Effector memory CD4-positive, alpha-beta T cell (primary cell): ENCODE results near the gene HDGF.

ENCODE experiments used
- DNase-seq, 3 donors: peaks; one replicate each; pipeline ENCODE4 v3.0.0-alpha.2; 2020
- H3K27ac ChIP-seq: 2 replicates; pipeline ENCODE4 v1.7.0; 2013; ENCODE audit warnings: mild to moderate bottlenecking, low read length, moderate library complexity; ENCODE audit not compliant: insufficient read depth, poor library complexity, severe bottlenecking
- H3K27me3 ChIP-seq: replicated peaks from 2 replicates; pipeline ENCODE4 v1.7.0; 2013; ENCODE audit warnings: mild to moderate bottlenecking, low read length; ENCODE audit not compliant: insufficient read depth, control insufficient read depth, poor library complexity, severe bottlenecking
- H3K36me3 ChIP-seq: 2 replicates; pipeline ENCODE4 v1.7.0; 2013; ENCODE audit warnings: mild to moderate bottlenecking, low read length, moderate library complexity; ENCODE audit not compliant: control insufficient read depth, insufficient read depth
- H3K4me1 ChIP-seq: 2 replicates; pipeline ENCODE4 v1.7.0; 2013; ENCODE audit warnings: low read length, mild to moderate bottlenecking; ENCODE audit not compliant: control insufficient read depth, insufficient read depth, poor library complexity, severe bottlenecking
- H3K4me3 ChIP-seq: 2 replicates; pipeline ENCODE4 v1.7.0; 2013; ENCODE audit warnings: low read length, low read depth, mild to moderate bottlenecking; ENCODE audit not compliant: insufficient read depth, poor library complexity, severe bottlenecking
- H3K9me3 ChIP-seq: 2 replicates; pipeline ENCODE4 v1.7.0; 2013; ENCODE audit warnings: mild to moderate bottlenecking, low read length, moderate library complexity; ENCODE audit not compliant: control insufficient read depth

The HDGF gene

DNA sequence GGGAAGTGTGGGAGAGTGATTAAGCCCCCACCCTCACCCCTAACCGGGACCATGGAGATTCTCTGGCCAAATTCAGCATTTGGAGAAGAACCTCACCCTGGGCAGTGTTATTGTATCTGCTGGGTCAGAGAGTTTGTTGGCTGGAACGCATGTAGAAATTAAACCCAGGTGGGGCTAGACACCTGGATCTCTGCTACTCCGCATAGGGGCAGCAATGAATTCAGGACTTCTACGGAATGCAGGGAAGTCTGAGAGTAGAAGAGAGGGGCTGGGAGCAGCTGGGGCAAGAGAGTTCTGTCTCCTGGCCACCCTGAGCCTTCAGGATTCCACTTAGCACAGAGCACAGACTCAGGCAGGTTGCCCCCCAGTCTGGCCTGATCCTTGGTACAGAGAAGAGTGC lies 42.4 kb downstream of the HDGF start:
- no peak overlapping the region for H3K27ac ChIP-seq
- H3K4me3 ChIP-seq = no peak overlapping the region
- no peak for DNase-seq
- no peaks in the 10 kb centered on the region for H3K9me3 ChIP-seq
- H3K36me3 ChIP-seq = no peaks in the 10 kb centered on the region
- H3K27me3 ChIP-seq = peaks cover 6% of the 10 kb centered on the region
- peaks cover 28% of the 10 kb centered on the region for H3K4me1 ChIP-seq

DNA sequence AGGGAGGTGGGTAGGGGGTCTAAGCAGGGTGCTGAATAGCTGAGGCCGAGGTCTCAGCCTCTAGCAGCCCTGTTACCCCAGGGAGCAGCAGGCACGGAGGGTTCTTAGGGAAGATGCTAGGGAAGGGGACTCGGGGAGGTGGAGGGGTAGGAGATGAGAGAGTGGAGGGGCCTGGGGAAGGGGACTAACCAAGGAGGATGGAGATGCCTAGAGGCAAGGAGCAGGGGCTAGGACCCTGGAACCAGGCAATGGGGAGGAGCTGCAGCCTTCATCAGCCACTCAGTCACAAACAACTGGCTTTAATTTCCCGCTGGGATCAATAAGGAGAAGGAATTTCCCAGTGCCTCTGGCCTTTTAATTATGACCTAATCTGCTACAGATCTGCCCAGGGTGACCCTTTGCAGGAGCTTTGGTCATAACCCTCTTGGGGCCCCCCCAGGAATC lies 43.2 kb downstream of the HDGF start:
- Histone ChIP-seq H3K4me3 (no peak overlapping the region), H3K27me3 (peaks cover 12% of the 10 kb centered on the region), H3K27ac (no peak overlapping the region), H3K36me3 (no peaks in the 10 kb centered on the region), H3K4me1 (peaks cover 28% of the 10 kb centered on the region), H3K9me3 (no peaks in the 10 kb centered on the region)
- DNase-seq = no peak

DNA sequence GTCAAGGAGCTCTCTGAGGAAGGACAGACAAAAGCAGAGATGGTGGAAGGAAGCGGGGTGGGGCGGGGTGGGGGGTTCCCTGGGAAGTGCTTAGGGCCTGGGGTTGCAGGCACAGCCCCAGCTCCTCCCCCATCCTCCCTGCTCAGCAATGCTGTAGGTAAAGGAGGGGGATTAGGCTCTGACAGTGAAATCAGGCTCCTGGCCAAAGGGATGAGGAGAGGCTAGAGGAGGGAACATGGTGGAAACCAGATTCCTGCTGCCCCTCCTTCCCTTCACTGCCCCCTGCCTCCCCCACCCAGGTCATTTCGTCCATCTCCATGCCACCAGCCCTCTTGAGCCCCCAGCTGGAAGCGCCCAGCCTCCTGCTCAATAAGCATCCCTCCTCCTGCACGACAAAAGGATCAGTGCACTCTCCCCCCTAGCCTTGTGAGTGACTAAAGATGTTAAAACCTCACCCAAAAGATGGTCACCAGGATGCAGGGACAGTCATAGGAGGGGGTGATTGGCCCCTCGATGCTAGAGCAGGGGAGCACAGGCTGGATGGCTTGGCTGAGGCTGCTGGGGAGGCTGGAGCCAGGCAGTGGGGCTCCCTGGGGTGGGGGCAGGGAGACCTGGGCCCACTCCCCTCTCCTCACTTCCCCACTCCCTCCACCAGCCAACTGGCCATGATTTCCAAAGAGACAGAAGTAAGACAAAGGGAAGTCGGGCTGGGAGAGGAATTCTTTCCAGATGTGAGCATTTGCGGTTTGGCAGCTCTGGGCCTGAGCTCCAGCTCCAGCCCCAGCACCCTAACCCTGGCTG lies 43.9 kb downstream of the HDGF start:
- peaks cover 28% of the 10 kb centered on the region for H3K4me1 ChIP-seq
- H3K9me3 ChIP-seq = no peaks in the 10 kb centered on the region
- DNase-seq = no peak
- H3K36me3 ChIP-seq = no peaks in the 10 kb centered on the region
- peaks cover 17% of the 10 kb centered on the region for H3K27me3 ChIP-seq
- no peak overlapping the region for H3K4me3 ChIP-seq
- H3K27ac ChIP-seq = no peak overlapping the region

DNA sequence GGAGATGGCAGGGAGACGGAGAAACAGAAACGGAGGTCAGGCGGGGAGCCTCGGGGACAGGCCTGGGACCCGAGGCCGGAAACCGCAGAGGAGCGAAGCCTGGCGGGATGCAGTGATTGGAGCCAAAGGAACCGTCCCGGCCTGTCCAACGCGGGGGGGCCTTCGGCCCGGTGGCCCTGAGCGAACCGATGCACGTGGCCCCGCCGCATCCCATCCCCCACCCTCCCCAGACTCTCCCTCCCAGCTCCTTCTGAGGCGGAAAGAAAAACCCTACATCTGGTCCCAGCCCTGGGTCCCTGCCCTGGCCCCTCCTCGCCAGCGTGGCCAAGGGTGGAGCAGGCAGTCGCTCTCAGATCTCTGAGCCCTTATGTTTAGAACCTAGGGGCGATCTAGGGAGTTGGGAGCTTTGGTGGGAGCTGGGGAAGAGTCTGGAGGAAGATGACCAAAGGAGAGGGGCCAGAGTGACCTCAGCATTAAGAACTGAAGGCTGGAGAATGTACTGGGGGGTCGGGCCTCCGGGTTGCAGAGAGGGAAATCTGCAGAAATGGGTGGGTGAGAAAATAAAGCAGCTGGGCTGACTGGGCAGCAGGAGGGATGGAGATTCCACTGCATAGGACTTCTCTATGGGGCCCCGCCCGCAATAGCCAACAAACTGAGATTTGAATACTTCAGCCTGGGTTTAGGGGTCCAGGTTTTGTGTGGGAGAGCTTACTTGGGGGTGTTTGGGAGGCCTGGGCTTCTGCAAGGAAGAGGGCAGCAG lies 44.6 kb downstream of the HDGF start:
- H3K4me3 ChIP-seq = peak overlapping the region; percentile 87
- peaks cover 17% of the 10 kb centered on the region for H3K27me3 ChIP-seq
- H3K36me3 ChIP-seq = no peaks in the 10 kb centered on the region
- H3K4me1 ChIP-seq = peaks cover 28% of the 10 kb centered on the region
- DNase-seq = peak in 1 of 3 donors; percentile 12
- H3K27ac ChIP-seq = peak overlapping the region; percentile 63
- no peaks in the 10 kb centered on the region for H3K9me3 ChIP-seq

GRCh38 chr1:156705918-156706656 lies 45.4 kb downstream of the HDGF start:
- Histone ChIP-seq H3K4me3 (peak overlapping the region; percentile 87), H3K27me3 (peaks cover 17% of the 10 kb centered on the region), H3K27ac (peak overlapping the region; percentile 63), H3K4me1 (peaks cover 28% of the 10 kb centered on the region), H3K36me3 (no peaks in the 10 kb centered on the region), H3K9me3 (no peaks in the 10 kb centered on the region)
- peak; percentile 43 to 60 (median 49) for DNase-seq

- Histone ChIP-seq H3K27me3 (peaks cover 17% of the 10 kb centered on the region), H3K27ac (peak within 1 kb of the TSS; percentile 63)
Observed at GRCh38 chr1:156705321-156705917, 46.1 kb downstream of the HDGF start, which contains the start of gene CRABP2. TSS of gene CRABP2 (minus strand) at chr1:156705583. CDS start at chr1:156705446, 137 bp downstream.

DNA sequence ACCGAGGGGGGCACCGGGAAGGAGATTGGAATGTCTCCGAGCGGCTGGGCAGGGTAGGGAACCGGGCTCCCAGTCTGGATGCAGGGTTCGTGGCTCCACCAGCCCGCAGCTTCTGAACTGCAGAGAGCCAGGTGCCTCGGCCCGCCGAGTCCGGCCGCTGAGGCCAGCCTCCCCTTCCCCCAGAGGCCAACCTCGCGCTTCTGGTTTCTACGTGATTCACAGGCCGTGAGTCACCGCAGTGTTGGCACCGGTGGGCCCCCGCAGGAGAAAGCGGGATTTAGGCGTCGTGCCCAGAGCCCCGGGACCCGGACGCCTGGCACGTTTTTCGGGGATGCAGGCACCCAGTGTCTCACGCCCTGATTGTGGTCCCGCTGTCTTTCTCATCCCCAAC lies 46.5 kb downstream of the HDGF start:
- peak in 1 of 3 donors; percentile 23 for DNase-seq
- Histone ChIP-seq H3K27ac (no peak overlapping the region), H3K9me3 (no peaks in the 10 kb centered on the region), H3K36me3 (no peaks in the 10 kb centered on the region), H3K4me3 (peak overlapping the region; percentile 87), H3K4me1 (peaks cover 28% of the 10 kb centered on the region), H3K27me3 (peaks cover 17% of the 10 kb centered on the region)

More at GRCh38 chr1:156705321-156705917, 46.1 kb downstream of the HDGF start, which contains the start of gene CRABP2:
- Histone ChIP-seq H3K36me3 (no peaks in the 10 kb centered on the region), H3K4me1 (peaks cover 28% of the 10 kb centered on the region), H3K9me3 (no peaks in the 10 kb centered on the region), H3K4me3 (peak within 1 kb of the TSS; percentile 87)
- peak in 1 of 3 donors; percentile 16 for DNase-seq

DNA sequence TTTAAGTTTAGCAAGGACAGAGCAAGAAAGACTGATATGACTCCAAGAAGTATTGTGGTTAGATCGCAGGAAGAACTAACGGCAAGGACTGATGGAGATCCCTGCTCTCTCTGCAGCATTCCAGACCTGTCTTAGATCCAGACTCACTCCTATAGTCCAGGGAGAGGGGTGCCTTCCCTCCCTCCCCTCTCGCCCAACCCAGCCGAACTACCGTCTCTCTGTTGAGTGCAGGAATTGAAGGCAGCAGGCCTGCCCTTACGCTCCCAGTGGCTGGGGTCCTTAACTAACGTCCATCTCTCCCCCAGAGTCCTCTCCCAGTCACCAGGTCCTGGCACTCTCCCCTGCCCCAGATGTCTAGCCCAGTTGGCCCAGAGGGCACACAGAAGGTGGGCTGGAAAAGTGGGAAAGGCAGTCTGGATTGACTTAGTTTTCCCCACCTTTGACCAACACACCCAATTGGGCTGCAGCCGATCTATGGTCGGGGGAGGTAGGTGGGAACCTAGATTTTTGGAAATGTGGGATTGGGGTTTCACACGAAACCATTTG lies 47.2 kb downstream of the HDGF start:
- Histone ChIP-seq H3K27me3 (peaks cover 17% of the 10 kb centered on the region), H3K27ac (no peak overlapping the region), H3K36me3 (no peaks in the 10 kb centered on the region), H3K9me3 (no peaks in the 10 kb centered on the region), H3K4me3 (peak overlapping the region; percentile 87), H3K4me1 (peaks cover 28% of the 10 kb centered on the region)
- DNase-seq = no peak

DNA sequence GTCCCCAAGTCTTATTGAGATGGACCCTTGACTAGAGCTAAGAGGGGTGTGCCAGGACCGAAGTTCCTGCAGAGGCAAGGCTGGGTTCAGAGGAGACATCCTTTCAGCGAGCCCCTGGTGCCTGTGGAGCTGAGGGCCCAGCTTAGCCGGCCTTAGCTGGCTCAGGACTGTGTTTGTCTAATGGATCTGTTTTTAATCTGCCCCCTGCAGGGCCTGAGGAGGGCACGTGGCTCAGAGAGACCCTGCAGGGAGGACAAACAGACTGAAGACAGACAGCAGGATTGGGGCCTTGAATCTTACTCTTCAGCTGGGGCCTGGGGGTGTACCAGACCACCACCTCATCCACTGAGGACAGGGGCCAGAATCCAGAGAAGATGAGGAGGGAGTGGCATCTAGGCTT lies 47.7 kb downstream of the HDGF start:
- Histone ChIP-seq H3K4me1 (peaks cover 28% of the 10 kb centered on the region), H3K27ac (no peak overlapping the region), H3K9me3 (no peaks in the 10 kb centered on the region), H3K4me3 (no peak overlapping the region), H3K36me3 (no peaks in the 10 kb centered on the region), H3K27me3 (peaks cover 17% of the 10 kb centered on the region)
- DNase-seq = no peak
